B cell (primary cell): ENCODE measurements around the gene MET.

Source experiments
- EZH2 ChIP-seq: IDR thresholded peaks from 2 replicates; pipeline ENCODE4 v1.6.1; 2012; ENCODE audit warnings: borderline replicate concordance, low read depth, mild to moderate bottlenecking, moderate library complexity, low read length; ENCODE audit not compliant: insufficient read depth, poor library complexity, severe bottlenecking
- TF ChIP-seq, protein P1 (sequence below): fragments of 200-600 bp; IDR thresholded peaks from one replicate; pipeline ENCODE4 v1.8.0; 2022; ENCODE audit warnings: antibody characterized with exemption, mild to moderate bottlenecking

- TF ChIP-seq, protein P1, sequence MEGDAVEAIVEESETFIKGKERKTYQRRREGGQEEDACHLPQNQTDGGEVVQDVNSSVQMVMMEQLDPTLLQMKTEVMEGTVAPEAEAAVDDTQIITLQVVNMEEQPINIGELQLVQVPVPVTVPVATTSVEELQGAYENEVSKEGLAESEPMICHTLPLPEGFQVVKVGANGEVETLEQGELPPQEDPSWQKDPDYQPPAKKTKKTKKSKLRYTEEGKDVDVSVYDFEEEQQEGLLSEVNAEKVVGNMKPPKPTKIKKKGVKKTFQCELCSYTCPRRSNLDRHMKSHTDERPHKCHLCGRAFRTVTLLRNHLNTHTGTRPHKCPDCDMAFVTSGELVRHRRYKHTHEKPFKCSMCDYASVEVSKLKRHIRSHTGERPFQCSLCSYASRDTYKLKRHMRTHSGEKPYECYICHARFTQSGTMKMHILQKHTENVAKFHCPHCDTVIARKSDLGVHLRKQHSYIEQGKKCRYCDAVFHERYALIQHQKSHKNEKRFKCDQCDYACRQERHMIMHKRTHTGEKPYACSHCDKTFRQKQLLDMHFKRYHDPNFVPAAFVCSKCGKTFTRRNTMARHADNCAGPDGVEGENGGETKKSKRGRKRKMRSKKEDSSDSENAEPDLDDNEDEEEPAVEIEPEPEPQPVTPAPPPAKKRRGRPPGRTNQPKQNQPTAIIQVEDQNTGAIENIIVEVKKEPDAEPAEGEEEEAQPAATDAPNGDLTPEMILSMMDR: no peak
- TF ChIP-seq EZH2: no peak
Measured at GRCh38 chr7:116652793-116653192, 19.2 kb upstream of the MET start.
